Neural cell (in vitro differentiated cells): Measurements from ENCODE around the gene ABCA1. TPM values are rescaled to one million over a fixed set of nuclear protein-coding genes. Genes with fewer than 3 reads are reported as not detected.

Experiments
- H2AFZ ChIP-seq: fragments of 200-600, 300-800 bp; sonication (generic), shearing (Covaris generic); 2 replicates; pipeline ENCODE4 v1.6.0; 2014; ENCODE audit warnings: low read depth, mild to moderate bottlenecking, antibody characterized with exemption, low read length, moderate library complexity
- H3F3A ChIP-seq: fragments of 200-600 bp; shearing (Covaris generic); 2 replicates; pipeline ENCODE4 v1.6.1; 2016; ENCODE audit warnings: mild to moderate bottlenecking, moderate library complexity, mixed read lengths, antibody characterized with exemption, low read length; ENCODE audit not compliant: insufficient read depth, poor library complexity, severe bottlenecking
- H3K27ac ChIP-seq: fragments of 200-600, 300-800 bp; sonication (generic), shearing (Covaris generic); 2 replicates; pipeline ENCODE4 v1.5.1; 2014; ENCODE audit warnings: mild to moderate bottlenecking, low read length, moderate library complexity
- H3K27me3 ChIP-seq: fragments of 300-800, 200-600 bp; sonication (generic), shearing (Covaris generic); 2 replicates; pipeline ENCODE4 v1.6.0; 2014; ENCODE audit warnings: mild to moderate bottlenecking, low read depth, low read length, moderate library complexity; ENCODE audit not compliant: insufficient read depth
- H3K36me3 ChIP-seq: fragments of 300-800, 200-600 bp; sonication (generic), shearing (Covaris generic); 2 replicates; pipeline ENCODE4 v1.5.1; 2014; ENCODE audit warnings: mild to moderate bottlenecking, antibody characterized with exemption, low read length, moderate library complexity; ENCODE audit not compliant: insufficient read depth
- H3K4me2 ChIP-seq: fragments of 300-800, 200-600 bp; sonication (generic), shearing (Covaris generic); 2 replicates; pipeline ENCODE4 v1.6.0; 2014; ENCODE audit warnings: mild to moderate bottlenecking, low read length
- H3K4me3 ChIP-seq: fragments of 300-800, 200-600 bp; sonication (generic), shearing (Covaris generic); 2 replicates; pipeline ENCODE4 v1.5.1; 2014; ENCODE audit warnings: mild to moderate bottlenecking, low read length, moderate library complexity
- H3K79me2 ChIP-seq: fragments of 200-600 bp; shearing (Covaris generic); replicated peaks from 2 replicates; pipeline ENCODE4 v1.6.0; 2014; ENCODE audit warnings: mild to moderate bottlenecking, low read length, moderate library complexity; ENCODE audit not compliant: insufficient read depth
- H3K9ac ChIP-seq: fragments of 300-800, 200-600 bp; sonication (generic), shearing (Covaris generic); 2 replicates; pipeline ENCODE4 v1.6.1; 2016; ENCODE audit warnings: mild to moderate bottlenecking, low read length, mixed read lengths
- H3K9me2 ChIP-seq: fragments of 200-600 bp; shearing (Covaris generic); 2 replicates; pipeline ENCODE4 v1.6.1; 2016; ENCODE audit warnings: mild to moderate bottlenecking, low read length, mixed read lengths; ENCODE audit not compliant: insufficient read depth
- H3K9me3 ChIP-seq: fragments of 200-600, 300-800 bp; sonication (generic), shearing (Covaris generic); 2 replicates; pipeline ENCODE4 v1.6.1; 2016; ENCODE audit warnings: mild to moderate bottlenecking, mixed run types, low read length, moderate library complexity, mixed read lengths
- H4K20me1 ChIP-seq: fragments of 200-600 bp; shearing (Covaris generic); 2 replicates; pipeline ENCODE4 v1.6.1; 2016; ENCODE audit warnings: mild to moderate bottlenecking, mixed run types; ENCODE audit not compliant: insufficient read depth
- CTCF ChIP-seq: fragments of 450-650 bp; IDR thresholded peaks from 2 replicates; pipeline ENCODE4 v1.5.1; 2014; ENCODE audit warnings: antibody characterized with exemption, mild to moderate bottlenecking, moderate library complexity; ENCODE audit not compliant: poor library complexity, severe bottlenecking
- EP300 ChIP-seq: fragments of 450-650 bp; conservative IDR thresholded peaks from 2 replicates; pipeline ENCODE4 v1.6.1; 2014; ENCODE audit warnings: antibody characterized with exemption, mild to moderate bottlenecking, moderate library complexity; ENCODE audit not compliant: poor library complexity, severe bottlenecking
- EZH2 ChIP-seq: fragments of 200-600, 300-800 bp; shearing (Covaris generic), sonication (generic); IDR thresholded peaks from 2 replicates; pipeline ENCODE4 v1.6.1; 2014; ENCODE audit warnings: antibody characterized with exemption, low read length, borderline replicate concordance, mild to moderate bottlenecking; ENCODE audit not compliant: insufficient read depth, poor library complexity, severe bottlenecking
- MXI1 ChIP-seq: fragments of 450-650 bp; conservative IDR thresholded peaks from 2 replicates; pipeline ENCODE4 v1.6.1; 2014; ENCODE audit warnings: antibody characterized with exemption, mild to moderate bottlenecking; ENCODE audit not compliant: poor library complexity, severe bottlenecking
- POLR2AphosphoS5 ChIP-seq: IDR thresholded peaks from 2 replicates; pipeline ENCODE4 v1.6.1; 2012
- RAD21 ChIP-seq: fragments of 450-650 bp; conservative IDR thresholded peaks from 2 replicates; pipeline ENCODE4 v1.6.1; 2014; ENCODE audit warnings: antibody characterized with exemption, mild to moderate bottlenecking, moderate library complexity
- REST ChIP-seq: IDR thresholded peaks from 2 replicates; pipeline ENCODE4 v1.6.1; 2012; ENCODE audit warnings: borderline replicate concordance
- SMC3 ChIP-seq: fragments of 450-650 bp; conservative IDR thresholded peaks from 2 replicates; pipeline ENCODE4 v1.6.1; 2014; ENCODE audit warnings: antibody characterized with exemption, mild to moderate bottlenecking, moderate library complexity; ENCODE audit not compliant: poor library complexity
- TAF1 ChIP-seq: IDR thresholded peaks from 2 replicates; pipeline ENCODE4 v1.6.1; 2012; ENCODE audit warnings: low read depth
- polyA plus RNA-seq: library from polyadenylated mRNA; depleted of rRNA; stranded (reverse); fragments of >200 nt; gene quantifications from 2 replicates; pipeline ENCODE4 v1.2.3, GENCODE V29; 2014

ABCA1 gene
- polyA plus RNA-seq, 1 donor from 2014 or later: 5.2 TPM

GRCh38 chr9:104844710-104845109 lies 83.2 kb downstream of the ABCA1 start:
- no peaks in the 10 kb centered on the region for H3F3A ChIP-seq
- H3K27ac ChIP-seq: no peak overlapping the region
- TF ChIP-seq SMC3 (no peak), EP300 (no peak), RAD21 (no peak), EZH2 (no peak), CTCF (no peak), REST (no peak), MXI1 (no peak), POLR2AphosphoS5 (no peak), TAF1 (no peak)
- no peaks in the 10 kb centered on the region for H3K9me2 ChIP-seq
- H3K4me3 ChIP-seq: no peak overlapping the region
- no peaks in the 10 kb centered on the region for H4K20me1 ChIP-seq
- H3K36me3 ChIP-seq: no peaks in the 10 kb centered on the region
- no peak overlapping the region for H2AFZ ChIP-seq
- H3K9me3 ChIP-seq: no peaks in the 10 kb centered on the region
- no peak overlapping the region for H3K4me2 ChIP-seq
- H3K27me3 ChIP-seq: no peaks in the 10 kb centered on the region
- H3K79me2 ChIP-seq: no peaks in the 10 kb centered on the region
- no peak overlapping the region for H3K9ac ChIP-seq

- Histone ChIP-seq H3K27me3 (no peaks in the 10 kb centered on the region), H2AFZ (no peak overlapping the region)
- no peak for TF ChIP-seq RAD21
- TF ChIP-seq TAF1: no peak
- no peak for TF ChIP-seq CTCF
- TF ChIP-seq EP300: no peak
- TF ChIP-seq EZH2: no peak
- no peak for TF ChIP-seq POLR2AphosphoS5
- no peak for TF ChIP-seq SMC3
- no peak for TF ChIP-seq MXI1
- no peak for TF ChIP-seq REST
Measured at GRCh38 chr9:104843644-104844240, 84.2 kb downstream of the ABCA1 start.

More at GRCh38 chr9:104843644-104844240, 84.2 kb downstream of the ABCA1 start:
- H3K27ac ChIP-seq: no peak overlapping the region
- no peak overlapping the region for H3K4me3 ChIP-seq
- no peaks in the 10 kb centered on the region for H3K79me2 ChIP-seq
- no peak overlapping the region for H3K4me2 ChIP-seq
- H4K20me1 ChIP-seq: no peaks in the 10 kb centered on the region
- no peaks in the 10 kb centered on the region for H3K9me3 ChIP-seq
- H3F3A ChIP-seq: no peaks in the 10 kb centered on the region
- H3K36me3 ChIP-seq: no peaks in the 10 kb centered on the region
- no peak overlapping the region for H3K9ac ChIP-seq
- no peaks in the 10 kb centered on the region for H3K9me2 ChIP-seq
